ENCODE results near the gene ABAT. TPM values are rescaled to one million over a fixed set of nuclear protein-coding genes. Genes with fewer than 3 reads are reported as not detected.
A peak's percentile ranks its signal among the peaks of the same experiment; 100 is the strongest.

Gene ABAT
- total RNA-seq, 2 donors from 2014 or later, result 67.4 to 74.7 TPM

DNA sequence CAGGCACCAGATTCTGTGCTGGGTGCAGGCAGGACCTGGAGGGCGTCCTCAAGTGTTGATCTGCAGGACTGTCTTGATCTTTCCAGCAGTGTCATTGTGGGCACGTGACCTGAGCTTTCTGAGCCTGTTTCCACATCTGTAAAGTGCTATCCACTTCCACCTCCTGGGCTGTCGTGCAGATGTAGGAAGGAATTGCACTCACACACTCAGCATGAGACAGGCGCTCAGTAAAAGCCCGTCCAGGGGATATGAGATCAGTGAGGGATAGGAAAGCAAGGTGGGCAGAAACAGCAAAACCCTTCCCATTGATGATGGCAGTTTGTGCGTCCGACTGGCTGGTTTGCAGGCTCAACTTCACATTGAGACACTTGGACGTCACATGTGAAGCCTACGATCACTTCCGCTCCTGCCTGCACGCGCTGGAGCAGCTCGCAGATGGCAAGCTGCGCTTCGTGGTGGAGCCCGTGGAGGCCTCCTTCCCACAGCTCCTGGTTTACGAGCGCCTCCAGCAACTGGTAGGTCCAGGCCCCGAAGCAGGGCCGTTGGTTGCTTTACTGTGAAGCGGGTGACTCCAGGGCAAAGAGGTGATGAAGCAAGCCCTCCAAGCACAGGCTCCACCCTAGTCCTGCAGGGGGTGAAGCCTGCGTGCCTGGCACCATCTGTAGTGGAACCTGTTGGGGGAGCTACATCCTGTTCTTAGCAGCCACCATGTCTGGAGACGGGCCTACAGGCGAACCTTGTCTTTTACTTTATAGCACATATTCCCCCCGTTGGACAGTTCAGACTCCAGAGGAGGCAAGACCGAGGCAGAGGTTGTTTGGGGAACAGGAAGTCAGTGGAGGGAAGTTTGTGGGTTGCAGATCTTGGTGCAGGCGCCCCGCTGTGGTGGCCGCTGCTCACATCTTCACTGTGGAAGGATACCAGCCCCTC, 29.9 kb upstream of the ABAT start:
- intact Hi-C loops (cut with DNase I), result no loop called here
- H3K9me3 ChIP-seq, result no peaks in the 10 kb centered on the region

GRCh38 chr16:8645141-8645521, 29.3 kb upstream of the ABAT start:
- Histone ChIP-seq H3K4me1 (replicated peaks) (no peaks in the 10 kb centered on the region), H3K9me3 (no peaks in the 10 kb centered on the region), H3K4me3 (no peak overlapping the region), H3K27me3 (replicated peaks; ENCODE audit: insufficient read depth) (no peaks in the 10 kb centered on the region), H3K27ac (no peak overlapping the region), H3K36me3 (peaks cover 15 to 18% of the 10 kb centered on the region in 2 donors)
- intact Hi-C loops (cut with DNase I), result no loop called here
- WGBS, result 78% methylated on average over 11 of the region's 11 CpGs
- TF ChIP-seq POLR2AphosphoS5 (IDR thresholded peaks at IDR 0.05) (no peak), POLR2A (IDR thresholded peaks at IDR 0.05) (no peak)
- TF ChIP-seq, protein P1, sequence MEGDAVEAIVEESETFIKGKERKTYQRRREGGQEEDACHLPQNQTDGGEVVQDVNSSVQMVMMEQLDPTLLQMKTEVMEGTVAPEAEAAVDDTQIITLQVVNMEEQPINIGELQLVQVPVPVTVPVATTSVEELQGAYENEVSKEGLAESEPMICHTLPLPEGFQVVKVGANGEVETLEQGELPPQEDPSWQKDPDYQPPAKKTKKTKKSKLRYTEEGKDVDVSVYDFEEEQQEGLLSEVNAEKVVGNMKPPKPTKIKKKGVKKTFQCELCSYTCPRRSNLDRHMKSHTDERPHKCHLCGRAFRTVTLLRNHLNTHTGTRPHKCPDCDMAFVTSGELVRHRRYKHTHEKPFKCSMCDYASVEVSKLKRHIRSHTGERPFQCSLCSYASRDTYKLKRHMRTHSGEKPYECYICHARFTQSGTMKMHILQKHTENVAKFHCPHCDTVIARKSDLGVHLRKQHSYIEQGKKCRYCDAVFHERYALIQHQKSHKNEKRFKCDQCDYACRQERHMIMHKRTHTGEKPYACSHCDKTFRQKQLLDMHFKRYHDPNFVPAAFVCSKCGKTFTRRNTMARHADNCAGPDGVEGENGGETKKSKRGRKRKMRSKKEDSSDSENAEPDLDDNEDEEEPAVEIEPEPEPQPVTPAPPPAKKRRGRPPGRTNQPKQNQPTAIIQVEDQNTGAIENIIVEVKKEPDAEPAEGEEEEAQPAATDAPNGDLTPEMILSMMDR (IDR thresholded peaks at IDR 0.05), result no peak
- no peak for DNase-seq (ENCODE audit: low spot score)

More for the DNA sequence above, 29.9 kb upstream of the ABAT start:
- 79% methylated on average over 29 of the region's 29 CpGs for WGBS
- TF ChIP-seq, protein P1 (IDR thresholded peaks at IDR 0.05), result peak in 1 of 4 experiments; percentile 8
- no peak for TF ChIP-seq POLR2AphosphoS5 (IDR thresholded peaks at IDR 0.05)
- peaks cover 15 to 18% of the 10 kb centered on the region in 2 donors for H3K36me3 ChIP-seq
- no peak for DNase-seq (ENCODE audit: low spot score)
- no peaks in the 10 kb centered on the region for H3K27me3 ChIP-seq (replicated peaks; ENCODE audit: insufficient read depth)
- H3K4me1 ChIP-seq (replicated peaks), result no peaks in the 10 kb centered on the region
- H3K4me3 ChIP-seq, result no peak overlapping the region
- H3K27ac ChIP-seq, result no peak overlapping the region

DNA sequence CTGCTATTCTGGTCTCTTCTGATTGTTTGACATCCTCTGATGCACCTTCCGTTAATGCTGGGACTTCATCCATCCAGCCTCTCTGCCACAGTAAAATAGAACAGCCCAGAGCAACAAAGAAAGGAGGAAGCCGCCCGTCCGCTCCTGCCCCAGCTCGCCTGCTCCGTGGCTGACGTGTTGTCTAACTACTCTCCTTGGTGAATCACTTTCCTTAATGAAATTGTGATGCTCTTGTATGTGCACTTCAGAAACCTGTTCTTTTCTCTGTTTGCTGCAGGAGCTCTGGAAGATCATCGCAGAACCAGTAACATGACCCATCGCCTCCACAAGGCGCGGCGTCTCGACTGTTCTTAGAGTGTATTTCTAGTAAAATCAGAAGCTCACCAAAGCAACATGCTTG, 28.6 kb upstream of the ABAT start:
- Histone ChIP-seq H3K4me1 (replicated peaks) (no peaks in the 10 kb centered on the region), H3K27ac (no peak overlapping the region), H3K4me3 (no peak overlapping the region), H3K36me3 (peaks cover 15 to 18% of the 10 kb centered on the region in 2 donors), H3K27me3 (replicated peaks; ENCODE audit: insufficient read depth) (no peaks in the 10 kb centered on the region), H3K9me3 (no peaks in the 10 kb centered on the region)
- intact Hi-C loops (cut with DNase I), result no loop called here
- 78% methylated on average over 13 of the region's 13 CpGs for WGBS
- no peak for DNase-seq (ENCODE audit: low spot score)
- TF ChIP-seq, protein P1 (IDR thresholded peaks at IDR 0.05), result no peak
- TF ChIP-seq POLR2AphosphoS5 (IDR thresholded peaks at IDR 0.05), result no peak
- TF ChIP-seq POLR2A (IDR thresholded peaks at IDR 0.05), result no peak

DNA sequence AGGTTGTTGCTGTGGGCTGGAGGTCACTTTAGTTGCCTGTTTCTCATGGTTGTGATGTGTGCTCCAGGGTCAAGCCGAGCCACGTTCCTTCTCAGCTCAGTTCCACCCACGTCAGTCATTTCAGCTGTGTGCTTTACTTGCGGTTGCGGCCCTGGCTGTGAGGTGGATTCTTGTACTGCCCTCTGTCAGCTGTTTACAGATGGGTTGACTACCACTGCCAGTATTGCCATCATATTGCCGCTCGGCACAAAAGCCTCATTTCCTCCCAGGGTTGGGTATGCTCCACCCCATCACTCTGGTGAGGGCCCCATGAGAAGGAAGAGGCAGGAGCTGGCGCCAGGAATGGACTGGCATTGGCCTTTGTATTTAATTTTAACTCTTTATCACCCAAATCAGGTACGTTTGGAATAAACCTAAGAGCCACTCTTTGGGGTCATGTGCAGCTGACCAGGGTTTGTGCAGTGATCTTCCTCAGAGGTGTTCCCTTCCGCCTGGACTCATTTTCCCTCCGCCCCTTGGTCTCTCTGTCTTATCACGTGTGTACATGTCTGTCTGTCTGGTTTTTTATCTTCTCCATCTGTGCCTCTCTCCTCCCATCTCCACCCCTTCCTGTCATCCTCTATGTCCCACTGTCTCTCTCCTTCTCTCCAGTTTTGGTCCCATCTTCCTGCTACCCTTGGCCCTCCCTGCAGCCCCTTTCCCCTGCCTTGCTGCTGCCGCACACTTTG, 27.9 kb upstream of the ABAT start:
- WGBS, result 75% methylated on average over 13 of the region's 13 CpGs
- no peaks in the 10 kb centered on the region for H3K4me1 ChIP-seq (replicated peaks)
- intact Hi-C loops (cut with DNase I), result no loop called here
- no peaks in the 10 kb centered on the region for H3K9me3 ChIP-seq
- no peak for DNase-seq (ENCODE audit: low spot score)
- TF ChIP-seq POLR2A (IDR thresholded peaks at IDR 0.05) (no peak), POLR2AphosphoS5 (IDR thresholded peaks at IDR 0.05) (no peak)
- TF ChIP-seq, protein P1 (IDR thresholded peaks at IDR 0.05), result no peak
- peaks cover 15 to 18% of the 10 kb centered on the region in 2 donors for H3K36me3 ChIP-seq
- H3K27ac ChIP-seq, result no peak overlapping the region
- H3K4me3 ChIP-seq, result no peak overlapping the region
- no peaks in the 10 kb centered on the region for H3K27me3 ChIP-seq (replicated peaks; ENCODE audit: insufficient read depth)
